Stimulated activated memory B cell treated with anti-CD40 and anti-IgM and Interleukin-4, amounts not matched to agents 10 μg/mL and 1 μg/mL and 100 μg/mL, for 72 hours (primary cell): Measurements from ENCODE around the gene ZDHHC11.
"Not testable (repeated sequence)": the region's sequence is repeated elsewhere in the genome, so short reads cannot be mapped to it uniquely, and the experiment has no call there.

Experiments used
- ATAC-seq: fragments of 150-1000 bp; cut with Tn5 transposase; 2 replicates; pipeline ENCODE4 v1.10.0; 2021
- H3K27ac Mint-ChIP-seq: one replicate; pipeline ENCODE4 v1.8.0; 2022; ENCODE audit warnings: mild to moderate bottlenecking, mixed read lengths
- H3K27me3 Mint-ChIP-seq: one replicate; pipeline ENCODE4 v1.8.0; 2022; ENCODE audit warnings: mixed read lengths
- H3K36me3 Mint-ChIP-seq: one replicate; pipeline ENCODE4 v1.8.0; 2022; ENCODE audit warnings: mixed read lengths
- H3K4me1 Mint-ChIP-seq: one replicate; pipeline ENCODE4 v1.8.0; 2022; ENCODE audit warnings: mixed read lengths
- H3K4me3 Mint-ChIP-seq: one replicate; pipeline ENCODE4 v1.8.0; 2022; ENCODE audit warnings: mild to moderate bottlenecking, moderate library complexity, mixed read lengths
- H3K9me3 Mint-ChIP-seq: one replicate; pipeline ENCODE4 v1.8.0; 2022; ENCODE audit warnings: mixed read lengths

ZDHHC11 gene

DNA sequence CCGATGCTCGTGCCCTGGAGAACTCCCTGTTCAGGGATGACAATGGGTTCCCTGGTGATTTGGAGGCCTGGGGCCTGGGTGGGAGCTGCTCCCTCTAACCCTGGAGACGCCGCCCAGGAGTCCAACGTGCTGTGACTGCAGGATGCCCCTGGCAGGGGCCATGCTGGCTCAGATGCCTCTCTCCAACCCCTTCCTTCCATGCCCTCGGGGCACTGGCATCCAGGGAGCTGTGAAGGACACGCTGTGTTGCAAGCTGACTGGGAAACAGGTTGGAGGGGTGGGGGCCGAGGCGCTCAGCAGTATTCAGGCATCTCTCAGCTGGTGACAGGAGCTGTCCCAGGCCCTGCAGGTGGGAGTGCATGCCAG is 75.2 kb downstream of the ZDHHC11 start:
- not testable (repeated sequence) for H3K27ac Mint-ChIP-seq, H3K4me1 Mint-ChIP-seq, H3K4me3 Mint-ChIP-seq, H3K9me3 Mint-ChIP-seq, ATAC-seq, H3K36me3 Mint-ChIP-seq
- peaks cover 48% of the 10 kb centered on the region for H3K27me3 Mint-ChIP-seq

DNA sequence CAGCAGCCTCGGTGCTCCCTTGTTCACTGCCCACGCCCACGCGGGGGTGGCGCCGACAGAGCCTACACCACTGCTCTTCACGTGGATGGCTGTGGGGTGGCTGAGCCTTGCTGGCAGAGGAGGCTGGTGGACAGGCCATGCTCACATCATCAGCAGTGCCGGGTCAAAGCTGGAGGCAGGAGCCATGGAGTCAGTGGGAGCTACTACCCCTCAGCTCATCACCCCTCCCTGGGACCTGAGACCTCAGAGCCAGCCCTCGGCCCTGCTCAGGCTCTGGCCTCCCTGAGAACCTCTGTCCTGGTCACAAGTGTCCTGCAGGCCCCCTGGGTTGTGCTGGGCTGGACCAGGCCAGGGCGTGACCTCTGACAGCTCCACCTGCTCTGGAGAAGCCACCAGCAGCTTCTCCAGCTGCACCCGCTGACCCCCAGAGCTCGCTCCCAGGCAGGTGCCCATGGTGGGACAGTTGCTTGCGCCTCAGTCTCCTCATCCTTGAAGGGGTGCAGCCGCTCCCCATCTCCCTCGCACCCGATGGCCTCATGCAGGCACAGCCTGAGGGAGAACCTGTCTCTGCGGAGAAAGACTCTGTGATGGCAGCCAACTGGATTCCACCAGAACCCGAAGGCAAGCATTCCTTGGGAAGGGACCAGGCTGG is 75.8 kb downstream of the ZDHHC11 start:
- H3K27ac Mint-ChIP-seq, H3K4me3 Mint-ChIP-seq, H3K9me3 Mint-ChIP-seq, H3K4me1 Mint-ChIP-seq, H3K36me3 Mint-ChIP-seq, ATAC-seq: not testable (repeated sequence)
- H3K27me3 Mint-ChIP-seq, result peaks cover 44% of the 10 kb centered on the region

DNA sequence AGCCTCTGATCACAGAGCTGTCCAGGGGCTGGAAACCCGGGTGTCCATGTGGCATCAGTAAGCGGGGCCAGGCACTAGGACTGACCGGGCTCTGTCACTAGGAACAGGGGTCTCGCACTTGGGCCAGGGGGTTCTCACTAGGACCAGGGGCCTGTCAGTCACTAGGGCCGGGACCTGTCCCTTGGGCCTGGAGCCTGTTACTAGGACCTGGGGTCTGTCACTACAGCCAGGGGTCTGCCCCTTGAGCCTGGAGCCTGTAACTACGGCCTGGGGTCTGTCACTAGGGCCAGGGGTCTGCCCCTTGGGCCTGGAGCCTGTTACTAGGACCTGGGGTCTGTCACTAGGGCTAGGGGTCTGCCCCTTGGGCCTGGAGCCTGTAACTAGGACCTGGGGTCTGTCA is 76.5 kb downstream of the ZDHHC11 start:
- not testable (repeated sequence) for H3K27ac Mint-ChIP-seq, H3K4me1 Mint-ChIP-seq, H3K36me3 Mint-ChIP-seq, ATAC-seq, H3K9me3 Mint-ChIP-seq, H3K4me3 Mint-ChIP-seq
- H3K27me3 Mint-ChIP-seq, result peaks cover 44% of the 10 kb centered on the region

GRCh38 chr5:773517-774264 is 77.1 kb downstream of the ZDHHC11 start:
- peaks cover 40% of the 10 kb centered on the region for H3K27me3 Mint-ChIP-seq
- no peaks in the 10 kb centered on the region for H3K4me1 Mint-ChIP-seq
- ATAC-seq, result peak; percentile 4

DNA sequence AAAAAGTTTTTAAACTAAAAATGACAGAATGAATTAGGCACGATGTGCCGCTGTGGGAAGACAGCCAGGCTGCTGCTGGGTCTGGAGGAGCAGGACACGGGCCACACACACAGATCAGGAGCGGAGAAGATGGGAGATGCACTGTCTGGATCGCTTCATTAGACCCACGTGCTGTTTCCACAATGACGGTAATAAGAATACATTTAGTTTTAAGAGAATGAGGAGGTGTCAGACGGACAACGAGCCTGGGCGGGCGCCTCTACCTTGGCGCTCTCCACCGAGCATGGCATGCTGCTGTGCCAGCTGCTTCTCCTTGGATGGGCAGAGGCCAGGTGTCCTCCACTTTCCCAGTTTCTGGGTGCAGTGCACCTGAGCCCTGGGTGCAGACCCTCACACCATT is 77.9 kb downstream of the ZDHHC11 start:
- H3K27me3 Mint-ChIP-seq, result peaks cover 32% of the 10 kb centered on the region
- not testable (repeated sequence) for H3K9me3 Mint-ChIP-seq, H3K27ac Mint-ChIP-seq, H3K4me3 Mint-ChIP-seq, H3K36me3 Mint-ChIP-seq, H3K4me1 Mint-ChIP-seq, ATAC-seq

More at GRCh38 chr5:773517-774264, 77.1 kb downstream of the ZDHHC11 start:
- H3K9me3 Mint-ChIP-seq, result no peaks in the 10 kb centered on the region
- no peak overlapping the region for H3K4me3 Mint-ChIP-seq
- no peaks in the 10 kb centered on the region for H3K36me3 Mint-ChIP-seq
- no peak overlapping the region for H3K27ac Mint-ChIP-seq

DNA sequence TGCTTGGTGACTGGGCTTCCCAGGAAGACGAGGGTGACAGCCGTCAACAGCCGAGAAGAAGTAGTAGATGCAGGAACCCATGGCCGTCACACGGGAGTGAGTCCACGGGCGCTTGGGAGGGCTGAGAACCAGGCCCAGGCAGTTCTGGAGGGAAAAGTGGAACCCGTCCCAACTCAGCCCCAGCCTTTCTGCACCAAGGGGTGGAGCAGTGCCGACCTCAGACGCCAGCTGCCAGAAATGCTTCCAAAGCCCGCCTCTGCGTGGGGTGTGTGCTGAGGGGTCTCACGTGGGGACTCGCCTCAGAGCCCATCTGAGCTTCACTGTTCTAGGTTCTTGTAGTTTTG is 78.3 kb downstream of the ZDHHC11 start:
- ATAC-seq, H3K36me3 Mint-ChIP-seq, H3K4me1 Mint-ChIP-seq, H3K27ac Mint-ChIP-seq, H3K4me3 Mint-ChIP-seq, H3K9me3 Mint-ChIP-seq: not testable (repeated sequence)
- peaks cover 28% of the 10 kb centered on the region for H3K27me3 Mint-ChIP-seq

- not testable (repeated sequence) for H3K4me3 Mint-ChIP-seq, H3K4me1 Mint-ChIP-seq, H3K9me3 Mint-ChIP-seq, H3K27ac Mint-ChIP-seq, ATAC-seq, H3K36me3 Mint-ChIP-seq
- H3K27me3 Mint-ChIP-seq, result peaks cover 24% of the 10 kb centered on the region
These were observed 78.8 kb downstream of the ZDHHC11 start for GRCh38 chr5:771841-772546.

DNA sequence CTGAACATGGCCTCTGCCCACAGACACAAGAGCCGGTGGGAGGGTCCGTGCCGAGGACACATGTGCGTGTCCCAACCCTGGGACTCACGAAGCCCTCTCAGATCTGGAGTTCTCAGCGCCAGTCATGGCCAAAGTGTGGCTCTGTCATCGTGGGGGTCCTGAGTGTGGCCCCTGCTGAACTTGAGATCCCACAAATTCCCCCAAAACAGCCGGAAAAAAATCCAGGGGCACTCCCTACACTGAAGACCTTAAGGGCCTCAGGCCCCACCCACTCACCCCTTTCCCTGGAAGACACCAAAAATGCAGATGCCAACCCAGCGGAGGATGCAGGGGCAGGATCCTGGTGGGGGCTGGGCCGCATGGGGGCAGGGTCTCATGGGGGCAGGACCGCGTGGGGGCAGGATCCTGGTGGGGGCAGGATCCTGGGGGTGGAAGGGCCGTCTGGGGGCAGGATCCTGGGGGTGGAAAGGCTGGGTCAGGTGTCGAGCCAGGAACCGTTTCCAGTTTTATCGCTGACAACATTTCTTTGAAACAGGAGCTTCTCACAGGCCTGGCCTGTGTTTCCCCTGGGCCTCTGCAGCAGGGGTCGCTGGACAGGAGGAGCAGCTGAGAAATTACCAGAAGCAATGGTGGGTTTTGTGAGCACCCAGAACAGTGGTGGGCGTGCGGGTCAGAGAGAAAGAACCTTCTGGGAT is 79.6 kb downstream of the ZDHHC11 start:
- not testable (repeated sequence) for H3K4me1 Mint-ChIP-seq, H3K36me3 Mint-ChIP-seq, H3K27ac Mint-ChIP-seq, H3K9me3 Mint-ChIP-seq, ATAC-seq, H3K4me3 Mint-ChIP-seq
- H3K27me3 Mint-ChIP-seq, result peaks cover 28% of the 10 kb centered on the region

GRCh38 chr5:770585-770984 is 80.2 kb downstream of the ZDHHC11 start:
- not testable (repeated sequence) for H3K9me3 Mint-ChIP-seq, H3K27ac Mint-ChIP-seq, H3K36me3 Mint-ChIP-seq, H3K4me3 Mint-ChIP-seq, H3K4me1 Mint-ChIP-seq
- H3K27me3 Mint-ChIP-seq, result peaks cover 33% of the 10 kb centered on the region
- peak; percentile 3 for ATAC-seq

DNA sequence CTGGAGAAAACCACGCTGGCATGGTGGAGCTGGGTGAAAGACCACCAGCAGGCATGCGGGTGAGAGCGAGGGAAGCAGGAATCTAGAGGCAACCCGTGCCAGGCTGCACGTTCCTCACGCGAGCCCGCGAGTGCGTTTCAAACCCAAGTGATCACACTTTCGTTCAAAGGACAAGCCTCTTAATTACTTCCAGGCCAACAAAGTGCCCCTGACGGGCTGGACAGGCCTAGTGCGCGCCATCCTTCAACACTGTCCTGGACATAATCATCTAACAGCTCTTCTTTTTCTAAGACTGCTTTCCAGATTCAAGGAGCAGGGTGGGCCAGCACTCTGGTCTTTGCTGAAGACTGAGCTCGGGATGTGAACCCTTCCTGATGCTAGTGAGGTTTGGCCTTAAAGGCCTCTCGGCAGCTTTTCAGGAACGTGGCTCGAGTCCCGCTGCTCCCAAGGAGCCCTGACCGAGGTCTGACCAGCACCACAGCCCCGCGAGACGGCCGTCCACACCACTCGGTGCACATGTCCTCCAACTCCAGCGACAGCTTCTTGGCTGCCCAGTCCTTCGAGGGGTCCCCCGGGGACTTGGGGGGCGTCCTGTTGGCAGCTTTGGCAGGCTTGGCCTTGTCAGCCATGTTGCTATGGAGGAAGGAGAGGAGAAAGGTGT is 81.2 kb downstream of the ZDHHC11 start:
- H3K36me3 Mint-ChIP-seq, H3K4me3 Mint-ChIP-seq, H3K9me3 Mint-ChIP-seq, H3K27ac Mint-ChIP-seq, ATAC-seq, H3K4me1 Mint-ChIP-seq: not testable (repeated sequence)
- peaks cover 23% of the 10 kb centered on the region for H3K27me3 Mint-ChIP-seq

DNA sequence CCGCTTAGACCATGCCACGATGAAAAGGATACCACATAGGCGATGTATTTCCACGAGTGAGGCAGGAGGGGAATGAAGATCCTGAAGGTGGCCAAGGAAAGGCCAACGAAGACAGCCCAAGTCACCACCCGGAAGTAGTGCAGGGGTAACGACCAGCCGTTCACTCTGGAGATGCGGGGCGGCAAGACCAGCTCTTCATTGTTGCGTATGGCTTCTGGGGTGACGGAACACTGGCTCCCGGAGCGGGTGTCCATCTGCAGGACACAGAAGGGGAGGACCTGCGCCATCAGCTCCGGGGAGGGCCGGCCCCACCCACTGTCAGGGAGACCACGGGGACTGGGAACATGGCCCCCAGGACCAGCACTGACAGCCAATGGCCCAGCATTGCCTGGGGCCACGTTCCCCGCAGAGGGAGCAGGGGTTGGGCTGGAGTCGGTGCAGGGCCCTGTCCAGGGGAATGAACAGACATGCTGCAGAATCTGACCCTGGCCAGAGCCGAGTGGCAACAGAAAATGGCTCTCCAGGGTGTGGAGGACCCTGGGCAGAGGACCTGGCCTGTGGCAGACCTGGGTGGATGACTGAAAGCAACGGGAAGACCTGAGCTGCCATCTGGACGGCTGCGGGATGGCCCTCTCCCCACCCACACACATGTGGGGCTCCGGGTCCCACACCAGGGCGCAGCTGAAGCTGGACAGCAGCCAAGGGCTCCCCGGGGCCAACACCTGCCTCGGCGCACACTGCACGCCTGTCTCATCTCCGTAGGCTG is 83.9 kb downstream of the ZDHHC11 start:
- Mint-ChIP-seq H3K9me3 (no peaks in the 10 kb centered on the region), H3K36me3 (no peaks in the 10 kb centered on the region), H3K4me1 (no peaks in the 10 kb centered on the region), H3K4me3 (no peak overlapping the region), H3K27ac (no peak overlapping the region), H3K27me3 (peaks cover 28% of the 10 kb centered on the region)
- peak; percentile 1 for ATAC-seq

- no peak overlapping the region for H3K27ac Mint-ChIP-seq
- no peaks in the 10 kb centered on the region for H3K36me3 Mint-ChIP-seq
- H3K4me3 Mint-ChIP-seq, result no peak overlapping the region
- H3K27me3 Mint-ChIP-seq, result peaks cover 28% of the 10 kb centered on the region
- no peak for ATAC-seq
- no peaks in the 10 kb centered on the region for H3K9me3 Mint-ChIP-seq
- H3K4me1 Mint-ChIP-seq, result no peaks in the 10 kb centered on the region
These were observed 84.7 kb downstream of the ZDHHC11 start for GRCh38 chr5:765948-766631.

GRCh38 chr5:763998-764781 is 86.6 kb downstream of the ZDHHC11 start:
- no peak overlapping the region for H3K27ac Mint-ChIP-seq
- peaks cover 43% of the 10 kb centered on the region for H3K27me3 Mint-ChIP-seq
- ATAC-seq, result no peak

More at GRCh38 chr5:763998-764781, 86.6 kb downstream of the ZDHHC11 start:
- no peaks in the 10 kb centered on the region for H3K36me3 Mint-ChIP-seq
- no peak overlapping the region for H3K4me3 Mint-ChIP-seq
- no peaks in the 10 kb centered on the region for H3K4me1 Mint-ChIP-seq
- H3K9me3 Mint-ChIP-seq, result no peaks in the 10 kb centered on the region
